ENCODE results near the gene TRIM46.

DNA sequence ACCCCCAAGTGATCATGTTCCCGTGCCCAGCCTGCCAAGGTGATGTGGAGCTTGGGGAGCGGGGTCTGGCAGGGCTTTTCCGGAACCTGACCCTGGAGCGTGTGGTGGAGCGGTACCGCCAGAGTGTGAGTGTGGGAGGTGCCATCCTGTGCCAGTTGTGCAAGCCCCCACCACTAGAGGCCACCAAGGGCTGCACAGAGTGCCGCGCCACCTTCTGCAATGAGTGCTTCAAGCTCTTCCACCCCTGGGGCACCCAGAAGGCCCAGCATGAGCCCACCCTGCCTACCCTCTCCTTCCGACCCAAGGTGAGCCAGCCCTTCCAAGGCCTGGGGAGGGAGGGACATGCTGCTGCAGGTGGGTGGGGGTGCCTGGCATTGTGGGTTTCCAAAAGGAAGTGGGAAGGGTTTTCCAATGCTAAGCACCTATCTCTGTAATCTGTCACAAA, 2.3 kb downstream of the TRIM46 start:
- TF ChIP-seq, protein P1, sequence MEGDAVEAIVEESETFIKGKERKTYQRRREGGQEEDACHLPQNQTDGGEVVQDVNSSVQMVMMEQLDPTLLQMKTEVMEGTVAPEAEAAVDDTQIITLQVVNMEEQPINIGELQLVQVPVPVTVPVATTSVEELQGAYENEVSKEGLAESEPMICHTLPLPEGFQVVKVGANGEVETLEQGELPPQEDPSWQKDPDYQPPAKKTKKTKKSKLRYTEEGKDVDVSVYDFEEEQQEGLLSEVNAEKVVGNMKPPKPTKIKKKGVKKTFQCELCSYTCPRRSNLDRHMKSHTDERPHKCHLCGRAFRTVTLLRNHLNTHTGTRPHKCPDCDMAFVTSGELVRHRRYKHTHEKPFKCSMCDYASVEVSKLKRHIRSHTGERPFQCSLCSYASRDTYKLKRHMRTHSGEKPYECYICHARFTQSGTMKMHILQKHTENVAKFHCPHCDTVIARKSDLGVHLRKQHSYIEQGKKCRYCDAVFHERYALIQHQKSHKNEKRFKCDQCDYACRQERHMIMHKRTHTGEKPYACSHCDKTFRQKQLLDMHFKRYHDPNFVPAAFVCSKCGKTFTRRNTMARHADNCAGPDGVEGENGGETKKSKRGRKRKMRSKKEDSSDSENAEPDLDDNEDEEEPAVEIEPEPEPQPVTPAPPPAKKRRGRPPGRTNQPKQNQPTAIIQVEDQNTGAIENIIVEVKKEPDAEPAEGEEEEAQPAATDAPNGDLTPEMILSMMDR (conservative IDR thresholded peaks at IDR 0.05): no peak
- no peak for TF ChIP-seq EZH2 (IDR thresholded peaks at IDR 0.05; ENCODE audit: low read depth)
